ENCODE measurements around the gene HOXA13. TPM values are rescaled to one million over a fixed set of nuclear protein-coding genes. Genes with fewer than 3 reads are reported as not detected.

HOXA13 gene
- total RNA-seq, 6 donors from 2014 or later = not detected

DNA sequence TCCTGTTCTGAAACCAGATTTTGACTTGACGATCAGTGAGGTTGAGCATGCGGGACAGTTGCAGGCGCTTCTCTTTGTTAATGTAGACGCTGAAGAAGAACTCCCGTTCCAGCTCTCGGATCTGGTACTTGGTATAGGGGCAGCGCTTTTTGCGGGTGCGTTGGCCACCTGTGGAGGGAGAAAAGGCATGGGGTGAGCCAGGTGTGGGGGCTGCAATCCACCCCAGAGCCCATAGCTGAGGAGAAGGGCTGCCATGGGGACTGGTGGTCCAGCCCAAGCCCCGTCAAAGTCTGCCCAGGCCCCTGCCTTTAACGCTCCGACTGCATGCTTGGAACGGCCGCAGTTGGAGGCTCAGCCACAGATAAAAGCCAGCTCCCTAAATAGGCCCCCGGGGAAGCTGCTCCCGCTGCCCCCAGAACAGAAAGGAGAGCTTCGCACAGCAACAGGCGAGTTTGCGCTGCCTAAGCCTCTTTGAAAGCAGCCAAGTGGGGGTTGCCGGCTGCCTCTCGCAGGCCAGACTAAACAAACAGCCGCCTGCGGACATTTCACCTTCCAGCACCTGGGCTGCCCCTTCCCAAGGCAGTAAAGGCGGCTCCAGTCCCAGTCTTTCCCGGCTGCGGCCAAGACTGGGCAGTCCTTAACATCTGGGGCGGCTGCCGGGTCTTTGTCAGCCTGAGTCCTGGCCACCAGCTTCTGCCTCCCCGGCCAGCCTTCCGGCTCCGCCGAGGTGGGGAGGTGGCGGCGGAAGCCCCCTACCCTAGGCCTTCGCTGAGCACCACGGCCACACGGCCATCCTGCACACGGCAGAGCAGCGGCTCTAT is 16.8 kb downstream of the HOXA13 start:
- TF ChIP-seq, protein P1, sequence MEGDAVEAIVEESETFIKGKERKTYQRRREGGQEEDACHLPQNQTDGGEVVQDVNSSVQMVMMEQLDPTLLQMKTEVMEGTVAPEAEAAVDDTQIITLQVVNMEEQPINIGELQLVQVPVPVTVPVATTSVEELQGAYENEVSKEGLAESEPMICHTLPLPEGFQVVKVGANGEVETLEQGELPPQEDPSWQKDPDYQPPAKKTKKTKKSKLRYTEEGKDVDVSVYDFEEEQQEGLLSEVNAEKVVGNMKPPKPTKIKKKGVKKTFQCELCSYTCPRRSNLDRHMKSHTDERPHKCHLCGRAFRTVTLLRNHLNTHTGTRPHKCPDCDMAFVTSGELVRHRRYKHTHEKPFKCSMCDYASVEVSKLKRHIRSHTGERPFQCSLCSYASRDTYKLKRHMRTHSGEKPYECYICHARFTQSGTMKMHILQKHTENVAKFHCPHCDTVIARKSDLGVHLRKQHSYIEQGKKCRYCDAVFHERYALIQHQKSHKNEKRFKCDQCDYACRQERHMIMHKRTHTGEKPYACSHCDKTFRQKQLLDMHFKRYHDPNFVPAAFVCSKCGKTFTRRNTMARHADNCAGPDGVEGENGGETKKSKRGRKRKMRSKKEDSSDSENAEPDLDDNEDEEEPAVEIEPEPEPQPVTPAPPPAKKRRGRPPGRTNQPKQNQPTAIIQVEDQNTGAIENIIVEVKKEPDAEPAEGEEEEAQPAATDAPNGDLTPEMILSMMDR (IDR thresholded peaks at IDR 0.05) = no peak
- no peak for TF ChIP-seq POLR2AphosphoS5 (IDR thresholded peaks at IDR 0.05)
- no peak for TF ChIP-seq POLR2A (IDR thresholded peaks at IDR 0.05)
- TF ChIP-seq EP300 (IDR thresholded peaks at IDR 0.05) = no peak
- peaks cover 0 to 91% (median 61%) of the 10 kb centered on the region in 4 donors for H3K27me3 ChIP-seq
- DNase-seq (peak in 1 of 2 donors; percentile 52), ATAC-seq (ENCODE audit: low FRiP score in 2 of 2) (no peak)
- H3K4me3 ChIP-seq = no peak overlapping the region
- H3K27ac ChIP-seq = no peak overlapping the region
- H3K9me3 ChIP-seq = no peaks in the 10 kb centered on the region
- peaks cover 35 to 46% (median 35%) of the 10 kb centered on the region in 4 donors for H3K4me1 ChIP-seq
- no peaks in the 10 kb centered on the region for H3K36me3 ChIP-seq
- WGBS, 2 donors = 13 to 18% methylated on average over 19 to 39 of the region's 39 CpGs

DNA sequence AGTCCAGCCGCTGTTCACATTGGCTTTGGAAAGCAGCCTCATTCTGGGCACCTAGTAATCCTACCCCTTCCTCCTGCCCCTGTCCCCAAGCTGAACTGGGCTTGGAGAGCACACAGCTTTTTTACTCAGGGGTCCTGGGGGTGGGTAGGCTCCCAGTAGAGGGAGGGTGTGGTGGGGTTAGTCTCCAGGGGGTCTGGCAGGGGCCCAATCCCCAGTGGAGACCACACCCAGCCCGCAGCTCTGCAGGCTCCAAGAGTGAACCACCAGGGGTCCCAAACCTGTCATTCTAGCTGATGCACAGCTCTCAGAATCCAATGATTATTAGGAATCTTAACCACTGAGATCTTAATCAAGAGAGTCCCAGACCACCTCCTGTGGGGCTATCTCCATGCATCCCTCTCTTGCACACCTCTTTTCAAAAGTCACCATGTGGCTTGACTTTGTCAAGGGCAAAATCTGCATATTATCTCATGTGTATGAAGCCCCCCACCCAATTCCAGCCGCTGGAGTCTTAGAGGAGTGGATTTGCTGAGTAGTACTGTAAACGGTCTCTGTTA is 17.5 kb downstream of the HOXA13 start:
- Histone ChIP-seq H3K36me3 (no peaks in the 10 kb centered on the region), H3K27ac (no peak overlapping the region), H3K27me3 (peaks cover 0 to 90% (median 56%) of the 10 kb centered on the region in 4 donors), H3K4me1 (peaks cover 29 to 41% (median 31%) of the 10 kb centered on the region in 4 donors), H3K4me3 (no peak overlapping the region), H3K9me3 (no peaks in the 10 kb centered on the region)
- no peak for DNase-seq
- 21 to 32% methylated on average over 4 of the region's 4 CpGs for WGBS, 2 donors
- TF ChIP-seq, protein P1 (IDR thresholded peaks at IDR 0.05) = no peak
- TF ChIP-seq EP300 (IDR thresholded peaks at IDR 0.05) = no peak
- TF ChIP-seq POLR2A (IDR thresholded peaks at IDR 0.05) = no peak
- no peak for TF ChIP-seq POLR2AphosphoS5 (IDR thresholded peaks at IDR 0.05)
- ATAC-seq (ENCODE audit: low FRiP score in 2 of 2) = no peak

DNA sequence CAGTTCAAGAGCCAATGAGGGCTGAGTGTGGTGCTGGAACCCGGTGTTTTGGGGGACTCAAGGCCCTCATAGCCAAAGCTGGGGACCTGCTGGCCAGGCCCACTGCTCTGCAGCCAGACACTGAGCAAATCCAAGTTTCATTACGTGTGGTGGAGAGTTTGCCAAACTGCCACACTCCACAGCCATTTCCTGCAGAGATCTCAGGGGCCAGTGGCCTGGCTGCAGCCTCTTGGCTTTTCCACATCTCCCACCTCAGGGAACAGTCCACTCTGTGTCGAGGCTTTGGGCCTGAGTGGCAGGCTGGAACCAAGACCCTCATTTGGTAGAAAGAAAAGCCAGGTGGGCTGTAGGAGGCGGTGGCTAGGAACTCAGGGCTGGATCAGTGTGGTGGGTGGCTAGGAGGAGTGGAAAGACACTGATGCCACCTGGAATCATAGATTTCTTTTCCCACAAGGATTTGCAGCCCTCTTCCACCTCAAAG is 18.1 kb downstream of the HOXA13 start:
- peaks cover 0 to 91% (median 56%) of the 10 kb centered on the region in 4 donors for H3K27me3 ChIP-seq
- DNase-seq (no peak), ATAC-seq (ENCODE audit: low FRiP score in 2 of 2) (no peak)
- H3K9me3 ChIP-seq = no peaks in the 10 kb centered on the region
- peaks cover 29 to 41% (median 31%) of the 10 kb centered on the region in 4 donors for H3K4me1 ChIP-seq
- no peaks in the 10 kb centered on the region for H3K36me3 ChIP-seq
- no peak for TF ChIP-seq POLR2AphosphoS5 (IDR thresholded peaks at IDR 0.05)
- TF ChIP-seq, protein P1 (IDR thresholded peaks at IDR 0.05) = no peak
- no peak for TF ChIP-seq EP300 (IDR thresholded peaks at IDR 0.05)
- no peak for TF ChIP-seq POLR2A (IDR thresholded peaks at IDR 0.05)
- no peak overlapping the region for H3K4me3 ChIP-seq
- no peak overlapping the region for H3K27ac ChIP-seq
- 50 to 51% methylated on average over 4 of the region's 4 CpGs for WGBS, 2 donors

DNA sequence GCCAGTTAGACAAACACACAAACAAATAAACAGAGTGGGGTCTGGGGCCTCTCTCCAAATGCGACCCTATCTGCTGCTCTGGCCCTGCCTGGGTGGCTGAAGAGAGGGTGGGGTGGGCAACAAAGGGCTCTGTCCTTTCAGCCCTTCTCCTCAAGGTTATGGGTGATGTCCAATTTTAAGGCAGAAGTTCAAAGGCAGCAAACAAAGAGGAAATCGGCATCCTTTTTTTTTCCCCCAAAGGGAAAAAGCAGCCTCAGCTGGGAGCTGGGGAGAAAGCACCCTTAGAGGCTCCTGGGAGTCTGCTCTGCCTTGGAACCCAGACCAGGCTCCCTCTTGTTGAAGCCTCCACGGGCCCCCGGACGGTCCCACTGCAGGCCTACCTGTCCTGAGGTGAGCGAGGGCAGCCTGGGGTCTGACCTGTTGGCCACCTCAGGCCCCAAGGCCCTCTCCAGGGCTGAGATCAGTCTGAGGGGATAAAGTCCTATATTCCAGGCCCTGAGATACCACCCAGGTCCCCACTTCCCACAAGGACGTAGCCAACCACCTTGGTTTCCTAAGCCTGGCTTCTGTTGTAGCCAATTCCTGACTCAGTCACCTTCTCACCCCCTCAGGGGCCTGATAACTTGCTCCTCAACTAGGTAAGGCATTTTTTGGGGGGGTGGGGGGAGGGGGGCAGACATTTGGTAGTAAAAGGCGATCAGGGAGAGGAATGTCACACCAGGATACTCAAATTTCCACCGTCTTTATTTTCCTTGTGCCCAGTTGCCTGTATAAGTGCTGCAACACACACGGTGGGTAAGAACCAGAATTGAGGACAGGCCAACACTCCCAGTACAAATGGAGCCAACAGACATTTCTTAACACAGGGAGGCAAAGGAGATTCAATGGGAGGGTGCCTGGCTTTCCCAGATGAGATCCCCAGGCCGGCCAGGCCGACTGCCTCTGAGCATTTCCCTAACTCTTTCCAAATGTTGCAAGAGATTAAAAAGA is 19.2 kb downstream of the HOXA13 start:
- TF ChIP-seq EP300 (IDR thresholded peaks at IDR 0.05) (no peak), POLR2AphosphoS5 (IDR thresholded peaks at IDR 0.05) (no peak), POLR2A (IDR thresholded peaks at IDR 0.05) (no peak)
- TF ChIP-seq, protein P1 (IDR thresholded peaks at IDR 0.05) = no peak
- WGBS, 2 donors = 57 to 84% methylated on average over 6 to 12 of the region's 12 CpGs
- peaks cover 26 to 41% (median 31%) of the 10 kb centered on the region in 4 donors for H3K4me1 ChIP-seq
- H3K4me3 ChIP-seq = no peak overlapping the region
- H3K27me3 ChIP-seq = peaks cover 0 to 91% (median 54%) of the 10 kb centered on the region in 4 donors
- no peaks in the 10 kb centered on the region for H3K36me3 ChIP-seq
- H3K9me3 ChIP-seq = no peaks in the 10 kb centered on the region
- DNase-seq = peak in 1 of 2 donors; percentile 34
- ATAC-seq (ENCODE audit: low FRiP score in 2 of 2) = no peak
- no peak overlapping the region for H3K27ac ChIP-seq

Measured in upper lobe of left lung (tissue), 6 donors.